ENCODE data around the gene SAYSD1.

The SAYSD1 gene

GRCh38 chr6:39091220-39091619, 23.8 kb downstream of the SAYSD1 start:
- Mint-ChIP-seq H3K27me3 (peaks cover 4% of the 10 kb centered on the region), H3K27ac (peak overlapping the region; percentile 23), H3K36me3 (no peaks in the 10 kb centered on the region), H3K4me1 (no peaks in the 10 kb centered on the region), H3K4me3 (no peak overlapping the region), H3K9me3 (no peaks in the 10 kb centered on the region)

- Mint-ChIP-seq H3K27me3 (peaks cover 4% of the 10 kb centered on the region), H3K4me1 (no peaks in the 10 kb centered on the region), H3K4me3 (no peak overlapping the region), H3K9me3 (no peaks in the 10 kb centered on the region), H3K36me3 (no peaks in the 10 kb centered on the region), H3K27ac (no peak overlapping the region)
These were observed 24.9 kb downstream of the SAYSD1 start for GRCh38 chr6:39090036-39090435.

- Mint-ChIP-seq H3K27me3 (peaks cover 4% of the 10 kb centered on the region), H3K4me1 (no peaks in the 10 kb centered on the region), H3K27ac (no peak overlapping the region), H3K4me3 (no peak overlapping the region), H3K36me3 (no peaks in the 10 kb centered on the region), H3K9me3 (no peaks in the 10 kb centered on the region)
These were observed 26.7 kb downstream of the SAYSD1 start for GRCh38 chr6:39088331-39088730.

GRCh38 chr6:39087197-39087596, 27.8 kb downstream of the SAYSD1 start:
- no peak overlapping the region for H3K27ac Mint-ChIP-seq

GRCh38 chr6:39086711-39087110, 28.3 kb downstream of the SAYSD1 start:
- H3K4me3 Mint-ChIP-seq = no peak overlapping the region
- peaks cover 4% of the 10 kb centered on the region for H3K27me3 Mint-ChIP-seq
- no peaks in the 10 kb centered on the region for H3K36me3 Mint-ChIP-seq
- H3K27ac Mint-ChIP-seq = no peak overlapping the region
- no peaks in the 10 kb centered on the region for H3K4me1 Mint-ChIP-seq
- no peaks in the 10 kb centered on the region for H3K9me3 Mint-ChIP-seq

More at GRCh38 chr6:39087197-39087596, 27.8 kb downstream of the SAYSD1 start:
- H3K27me3 Mint-ChIP-seq = peaks cover 4% of the 10 kb centered on the region
- no peaks in the 10 kb centered on the region for H3K9me3 Mint-ChIP-seq
- H3K36me3 Mint-ChIP-seq = no peaks in the 10 kb centered on the region
- no peaks in the 10 kb centered on the region for H3K4me1 Mint-ChIP-seq
- no peak overlapping the region for H3K4me3 Mint-ChIP-seq

- no peak overlapping the region for H3K4me3 Mint-ChIP-seq
- H3K4me1 Mint-ChIP-seq = no peaks in the 10 kb centered on the region
- no peaks in the 10 kb centered on the region for H3K36me3 Mint-ChIP-seq
- peaks cover 4% of the 10 kb centered on the region for H3K27me3 Mint-ChIP-seq
- H3K9me3 Mint-ChIP-seq = no peaks in the 10 kb centered on the region
- H3K27ac Mint-ChIP-seq = no peak overlapping the region
These were observed 28.7 kb downstream of the SAYSD1 start for GRCh38 chr6:39086294-39086693.

GRCh38 chr6:39085129-39085797, 29.7 kb downstream of the SAYSD1 start:
- Mint-ChIP-seq H3K27ac (no peak overlapping the region), H3K27me3 (peaks cover 4% of the 10 kb centered on the region), H3K4me3 (no peak overlapping the region), H3K9me3 (no peaks in the 10 kb centered on the region), H3K36me3 (no peaks in the 10 kb centered on the region), H3K4me1 (no peaks in the 10 kb centered on the region)

- Mint-ChIP-seq H3K36me3 (no peaks in the 10 kb centered on the region), H3K9me3 (no peaks in the 10 kb centered on the region), H3K27ac (no peak overlapping the region), H3K4me3 (no peak overlapping the region), H3K4me1 (no peaks in the 10 kb centered on the region), H3K27me3 (peaks cover 4% of the 10 kb centered on the region)
These were observed 30.5 kb downstream of the SAYSD1 start for GRCh38 chr6:39084506-39084905.

GRCh38 chr6:39083231-39083634, 31.8 kb downstream of the SAYSD1 start:
- H3K27me3 Mint-ChIP-seq = peaks cover 4% of the 10 kb centered on the region
- H3K9me3 Mint-ChIP-seq = no peaks in the 10 kb centered on the region
- no peaks in the 10 kb centered on the region for H3K4me1 Mint-ChIP-seq
- H3K4me3 Mint-ChIP-seq = no peak overlapping the region
- H3K36me3 Mint-ChIP-seq = no peaks in the 10 kb centered on the region
- no peak overlapping the region for H3K27ac Mint-ChIP-seq

GRCh38 chr6:39082310-39082709, 32.7 kb downstream of the SAYSD1 start:
- Mint-ChIP-seq H3K4me3 (no peak overlapping the region), H3K27ac (no peak overlapping the region), H3K4me1 (no peaks in the 10 kb centered on the region), H3K36me3 (no peaks in the 10 kb centered on the region), H3K9me3 (no peaks in the 10 kb centered on the region), H3K27me3 (peaks cover 2% of the 10 kb centered on the region)

- Mint-ChIP-seq H3K27ac (no peak overlapping the region), H3K27me3 (no peaks in the 10 kb centered on the region), H3K4me1 (no peaks in the 10 kb centered on the region), H3K9me3 (no peaks in the 10 kb centered on the region), H3K36me3 (no peaks in the 10 kb centered on the region), H3K4me3 (no peak overlapping the region)
These were observed 34.6 kb downstream of the SAYSD1 start for GRCh38 chr6:39080246-39080875.

GRCh38 chr6:39079197-39080125, 35.5 kb downstream of the SAYSD1 start:
- no peaks in the 10 kb centered on the region for H3K36me3 Mint-ChIP-seq
- no peaks in the 10 kb centered on the region for H3K27me3 Mint-ChIP-seq
- no peaks in the 10 kb centered on the region for H3K9me3 Mint-ChIP-seq
- no peaks in the 10 kb centered on the region for H3K4me1 Mint-ChIP-seq
- no peak overlapping the region for H3K27ac Mint-ChIP-seq
- H3K4me3 Mint-ChIP-seq = no peak overlapping the region

GRCh38 chr6:39078695-39079094, 36.3 kb downstream of the SAYSD1 start:
- H3K4me3 Mint-ChIP-seq = no peak overlapping the region
- H3K4me1 Mint-ChIP-seq = no peaks in the 10 kb centered on the region
- H3K9me3 Mint-ChIP-seq = no peaks in the 10 kb centered on the region
- no peaks in the 10 kb centered on the region for H3K36me3 Mint-ChIP-seq
- no peak overlapping the region for H3K27ac Mint-ChIP-seq
- no peaks in the 10 kb centered on the region for H3K27me3 Mint-ChIP-seq

- no peak overlapping the region for H3K4me3 Mint-ChIP-seq
- H3K27ac Mint-ChIP-seq = no peak overlapping the region
- no peaks in the 10 kb centered on the region for H3K9me3 Mint-ChIP-seq
- H3K36me3 Mint-ChIP-seq = no peaks in the 10 kb centered on the region
- H3K27me3 Mint-ChIP-seq = no peaks in the 10 kb centered on the region
- no peaks in the 10 kb centered on the region for H3K4me1 Mint-ChIP-seq
These were observed 36.9 kb downstream of the SAYSD1 start for GRCh38 chr6:39077882-39078594.
